A549 (cell line): ENCODE results near the gene PDGFD. TPM values are rescaled to one million over a fixed set of nuclear protein-coding genes. Genes with fewer than 3 reads are reported as not detected.

ENCODE experiments used
- ATAC-seq, 2 experiments: fragments of 200-7000 bp in 1 of 2; fragments of >200 bp in 1 of 2; cut with Nextera tagmentation in 1 of 2; cut with Tn5 transposase in 1 of 2; 3 replicates each; pipeline versions ENCODE4 v1.8.0 to v1.9.1; 2018 to 2020; ENCODE audit warnings: mild to moderate bottlenecking in 1 of 2, moderate library complexity in 1 of 2
- CTCF ChIA-PET: fragments of 300-600 bp; sonication (Branson Sonifier 250); formaldehyde crosslinking; extraction: SDS; loops from one replicate; lab custom pipeline; 2021; ENCODE audit warnings: antibody characterized with exemption, inconsistent platforms; lab: Yijun Ruan, JAX
- POLR2A ChIA-PET: fragments of 350-600 bp; formaldehyde crosslinking; extraction: SDS; loops from one replicate; lab custom pipeline; 2021; ENCODE audit warnings: antibody characterized with exemption, inconsistent platforms; lab: Yijun Ruan, JAX
- DNase-seq, 2 experiments: peaks; one replicate each; pipeline versions ENCODE4 v3.0.0 to v3.0.0-alpha.2; 2011 to 2016; ENCODE audit warnings: low read depth in 1 of 2, low spot score in 1 of 2
- FAIRE-seq: peaks from 2 replicates; lab custom pipeline; 2011; peaks lifted over from hg19 to GRCh38; lab: Jason Lieb, UNC
- H3K27ac ChIP-seq, 2 experiments: fragments of >200 bp; sonication (Bioruptor Twin); formaldehyde crosslinking; 3 replicates each; pipeline ENCODE4 v1.5.1; 2016 to 2017
- H3K4me1 ChIP-seq: fragments of >200 bp; sonication (Bioruptor Twin); formaldehyde crosslinking; 3 replicates; pipeline ENCODE4 v1.6.1; 2016
- H3K4me2 ChIP-seq: fragments of >200 bp; sonication (Bioruptor Twin); formaldehyde crosslinking; 3 replicates; pipeline ENCODE4 v1.6.1; 2016
- H3K4me3 ChIP-seq: fragments of >200 bp; sonication (Bioruptor Twin); formaldehyde crosslinking; 3 replicates; pipeline ENCODE4 v1.5.1; 2016
- H3K9me3 ChIP-seq: fragments of >200 bp; sonication (Bioruptor Twin); formaldehyde crosslinking; 3 replicates; pipeline ENCODE4 v1.6.1; 2016
- BHLHE40 ChIP-seq: IDR thresholded peaks from 2 replicates; pipeline ENCODE4 v1.6.1; 2012; ENCODE audit warnings: low read depth, low read length, inconsistent platforms
- CEBPB ChIP-seq, 2 experiments: fragments of >200 bp in 1 of 2; sonication (Bioruptor Twin) in 1 of 2; formaldehyde crosslinking in 1 of 2; IDR thresholded peaks; 2 replicates each; pipeline ENCODE4 v1.6.1; 2012 to 2016
- CHD2 ChIP-seq: fragments of 150-350 bp; IDR thresholded peaks from 2 replicates; pipeline ENCODE4 v1.6.1; 2014; ENCODE audit warnings: low read length; ENCODE audit not compliant: partially characterized antibody
- EP300 ChIP-seq, 2 experiments: fragments of >200 bp; sonication (Bioruptor Twin); formaldehyde crosslinking; IDR thresholded peaks; 2 replicates in 1 of 2; 3 replicates in 1 of 2; pipeline ENCODE4 v1.6.1; 2016 to 2017
- ESRRA ChIP-seq: fragments of 150-350 bp; IDR thresholded peaks from 2 replicates; pipeline ENCODE4 v1.6.1; 2014; ENCODE audit warnings: mild to moderate bottlenecking, low read length, borderline replicate concordance
- FOSB ChIP-seq: fragments of 250-450 bp; sonication (Bioruptor Pico); IDR thresholded peaks from 2 replicates; pipeline ENCODE4 v1.5.0; 2020; ENCODE audit warnings: mild to moderate bottlenecking, moderate library complexity
- FOSL2 ChIP-seq, 2 experiments: fragments of 450-650 bp in 1 of 2; fragments of >200 bp in 1 of 2; sonication (Bioruptor Twin) in 1 of 2; formaldehyde crosslinking; IDR thresholded peaks; 2 replicates each; pipeline versions ENCODE4 v1.5.0 to v1.6.1; 2016 to 2020; ENCODE audit warnings: mild to moderate bottlenecking in 1 of 2, moderate library complexity in 1 of 2
- GATA3 ChIP-seq: IDR thresholded peaks from 2 replicates; pipeline ENCODE4 v1.6.1; 2012; ENCODE audit warnings: borderline replicate concordance
- HES2 ChIP-seq: fragments of >200 bp; sonication (Bioruptor Twin); formaldehyde crosslinking; IDR thresholded peaks from 2 replicates; pipeline ENCODE4 v1.6.1; 2016
- HMGXB4 ChIP-seq: fragments of 250-450 bp; sonication (Bioruptor Pico); IDR thresholded peaks from 2 replicates; pipeline ENCODE4 v1.5.0; 2021; ENCODE audit warnings: mild to moderate bottlenecking, moderate library complexity, borderline replicate concordance
- JUN ChIP-seq, 2 experiments: fragments of >200 bp; sonication (Bioruptor Twin); formaldehyde crosslinking; IDR thresholded peaks; 2 replicates in 1 of 2; 3 replicates in 1 of 2; pipeline ENCODE4 v1.6.1; 2016 to 2017
- KDM5A ChIP-seq: fragments of 200-600 bp; sonication (generic); IDR thresholded peaks from 2 replicates; pipeline ENCODE4 v1.6.1; 2016; ENCODE audit warnings: antibody characterized with exemption, mild to moderate bottlenecking
- MAFK ChIP-seq: fragments of 450-650 bp; IDR thresholded peaks from 2 replicates; pipeline ENCODE4 v1.6.1; 2014; ENCODE audit not compliant: partially characterized antibody
- NFE2L2 ChIP-seq: fragments of 150-350 bp; conservative IDR thresholded peaks from 2 replicates; pipeline ENCODE4 v1.6.1; 2014; ENCODE audit warnings: low read length
- NPAS2 ChIP-seq: fragments of 250-450 bp; sonication (Bioruptor Pico); IDR thresholded peaks from 2 replicates; pipeline ENCODE4 v1.8.0; 2022; ENCODE audit warnings: mild to moderate bottlenecking, moderate library complexity, borderline replicate concordance
- NR3C1 ChIP-seq: fragments of >200 bp; sonication (Bioruptor Twin); formaldehyde crosslinking; IDR thresholded peaks from 3 replicates; pipeline ENCODE4 v1.6.1; 2017
- PBX3 ChIP-seq: IDR thresholded peaks from 2 replicates; pipeline ENCODE4 v1.6.1; 2012
- POLR2A ChIP-seq: IDR thresholded peaks from 2 replicates; pipeline ENCODE4 v1.6.1; 2012; ENCODE audit warnings: mild to moderate bottlenecking, low read length
- POLR2AphosphoS2 ChIP-seq: conservative IDR thresholded peaks from 2 replicates; pipeline ENCODE4 v1.6.1; 2012; ENCODE audit warnings: low read length, improper control_type of control experiment, inconsistent platforms
- RAD21 ChIP-seq, 2 experiments: fragments of >200 bp in 1 of 2; sonication (Bioruptor Twin) in 1 of 2; formaldehyde crosslinking in 1 of 2; IDR thresholded peaks in 1 of 2; conservative IDR thresholded peaks in 1 of 2; 2 replicates in 1 of 2; 3 replicates in 1 of 2; pipeline ENCODE4 v1.6.1; 2012 to 2018; ENCODE audit warnings: inconsistent platforms in 1 of 2
- REST ChIP-seq: fragments of 200-600 bp; sonication (generic); IDR thresholded peaks from 2 replicates; pipeline ENCODE4 v1.6.1; 2016; ENCODE audit warnings: antibody characterized with exemption, mild to moderate bottlenecking, moderate library complexity
- ZC3H11A ChIP-seq: fragments of 450-650 bp; IDR thresholded peaks from 2 replicates; pipeline ENCODE4 v1.6.1; 2014; ENCODE audit warnings: antibody characterized with exemption, mild to moderate bottlenecking
- WGBS: methylation state at CpG from one replicate; pipeline ENCODE4 v1.1.6; 2017; ENCODE audit errors: missing lambda C conversion rate; 5-methylcytosine and 5-hydroxymethylcytosine counted together
- polyA plus RNA-seq, 4 experiments: library from polyadenylated mRNA; depleted of rRNA in 3 of 4; stranded (reverse); fragments of >200 nt; fragmentation: RNase III in 1 of 4; extraction: RNeasy Plus Mini Kit Qiagen cat#74134 plus additional on column Dnase treatment in 1 of 4; gene quantifications; 2 replicates in 3 of 4; 3 replicates in 1 of 4; pipeline ENCODE4 v1.2.3, GENCODE V29; 2011 to 2017

Gene PDGFD
- polyA plus RNA-seq, 2 of the 4 experiments (the other 2 are of a cell fraction) = 11.1 to 29.7 TPM

- FAIRE-seq (no peak), DNase-seq (no peak), ATAC-seq (no peak; a peak in 1 of 6 replicates)
- Histone ChIP-seq H3K9me3 (no peaks in the 10 kb centered on the region), H3K4me2 (peak overlapping the region; percentile 49), H3K4me1 (peaks cover 46% of the 10 kb centered on the region), H3K27ac (peak overlapping the region; percentile 71 to 72), H3K4me3 (no peak overlapping the region)
- no peak for TF ChIP-seq EP300 (IDR thresholded peaks at IDR 0.05)
- no peak for TF ChIP-seq CHD2
- TF ChIP-seq FOSL2 (IDR thresholded peaks at IDR 0.05) = no peak
- no peak for TF ChIP-seq FOSL2 (CRISPR knock-in tag; IDR thresholded peaks at IDR 0.05)
- no peak for TF ChIP-seq POLR2AphosphoS2
- TF ChIP-seq BHLHE40 = no peak
- TF ChIP-seq HES2 = no peak
- TF ChIP-seq NPAS2 (CRISPR knock-in tag) = no peak
- no peak for TF ChIP-seq FOSB
- no peak for TF ChIP-seq CEBPB (IDR thresholded peaks at IDR 0.05)
- no peak for TF ChIP-seq KDM5A
- TF ChIP-seq MAFK = no peak
- no peak for TF ChIP-seq JUN (IDR thresholded peaks at IDR 0.05)
- TF ChIP-seq PBX3 = no peak
- ChIA-PET POLR2A (no interaction called here), CTCF (no interaction called here)
- WGBS = 93% methylated on average over 5 of the region's 5 CpGs
Observed at GRCh38 chr11:103924166-103925013, 239.6 kb downstream of the PDGFD start.

GRCh38 chr11:103923451-103923931 is 240.5 kb downstream of the PDGFD start:
- DNase-seq = peak; percentile 4 to 69
- ChIA-PET POLR2A (no interaction called here), CTCF (no interaction called here)
- H3K4me1 ChIP-seq = peaks cover 46% of the 10 kb centered on the region
- no peak overlapping the region for H3K4me3 ChIP-seq
- peak in 1 of 2 experiments; percentile 55; a peak in 2 of 6 replicates for ATAC-seq
- H3K4me2 ChIP-seq = peak overlapping the region; percentile 49
- TF ChIP-seq POLR2A = no peak
- TF ChIP-seq GATA3 = peak; percentile 68; the same call in 1 of the 2 replicates
- TF ChIP-seq EP300 (IDR thresholded peaks at IDR 0.05) = peak in 1 of 2 experiments; percentile 39; a peak in 1 of 5 replicates
- no peak for TF ChIP-seq FOSL2 (IDR thresholded peaks at IDR 0.05)
- peak; percentile 35; the same call in 1 of the 2 replicates for TF ChIP-seq FOSL2 (CRISPR knock-in tag; IDR thresholded peaks at IDR 0.05)
- TF ChIP-seq NFE2L2 = no peak
- peak overlapping the region; percentile 71 to 72 for H3K27ac ChIP-seq
- H3K9me3 ChIP-seq = no peaks in the 10 kb centered on the region
- no peak for FAIRE-seq

GRCh38 chr11:103920933-103921332 is 243.0 kb downstream of the PDGFD start:
- Histone ChIP-seq H3K4me2 (peak overlapping the region; percentile 32; the same call in 1 of the 3 replicates), H3K4me1 (peaks cover 41% of the 10 kb centered on the region), H3K9me3 (no peaks in the 10 kb centered on the region), H3K4me3 (no peak overlapping the region), H3K27ac (peak overlapping the region in 1 of 2 experiments; percentile 63; a peak in 2 of 6 replicates)
- FAIRE-seq (no peak), DNase-seq (no peak), ATAC-seq (no peak)
- ChIA-PET CTCF (no interaction called here), POLR2A (no interaction called here)
- TF ChIP-seq RAD21 (conservative IDR thresholded peaks at IDR 0.05 in 1 of 2, IDR thresholded peaks at IDR 0.05 in 1 of 2) (peak in 1 of 2 experiments; percentile 14; a peak in 1 of 5 replicates), ZC3H11A (no peak)

- ATAC-seq (no peak), DNase-seq (no peak), FAIRE-seq (no peak)
- ChIA-PET CTCF (no interaction called here), POLR2A (no interaction called here)
- H3K4me3 ChIP-seq = no peak overlapping the region
- peak overlapping the region; percentile 22 to 63; a peak in 3 of 6 replicates for H3K27ac ChIP-seq
- H3K9me3 ChIP-seq = no peaks in the 10 kb centered on the region
- peak overlapping the region; percentile 32; the same call in 1 of the 3 replicates for H3K4me2 ChIP-seq
- whole genome bisulfite sequencing = 43% methylated on average over 1 of the region's 1 CpG
- peaks cover 41% of the 10 kb centered on the region for H3K4me1 ChIP-seq
- TF ChIP-seq HMGXB4 (no peak), JUN (IDR thresholded peaks at IDR 0.05) (no peak), REST (no peak), ESRRA (no peak), NR3C1 (no peak), HES2 (no peak)
Observed at GRCh38 chr11:103920449-103920848, 243.5 kb downstream of the PDGFD start.
